HG03520 (cell line): ENCODE results near the gene ANKS4B.
"Not testable (repeated sequence)": the region's sequence is repeated elsewhere in the genome, so short reads cannot be mapped to it uniquely, and the experiment has no call there.

ENCODE experiments used
- ATAC-seq: cut with Tn5 transposase; IDR thresholded peaks from one replicate; pipeline ENCODE4 v1.9.1; 2021; ENCODE audit warnings: mild to moderate bottlenecking, moderate library complexity; ENCODE audit not compliant: unreplicated experiment

Gene ANKS4B

GRCh38 chr16:21260870-21261791 is 27.6 kb downstream of the ANKS4B start:
- ATAC-seq: no peak

GRCh38 chr16:21262779-21263639 is 29.5 kb downstream of the ANKS4B start:
- no peak for ATAC-seq

GRCh38 chr16:21263640-21264570 is 30.4 kb downstream of the ANKS4B start:
- no peak for ATAC-seq

- no peak for ATAC-seq
These were observed 31.1 kb downstream of the ANKS4B start for GRCh38 chr16:21264571-21265036.

- ATAC-seq: no peak
These were observed 31.8 kb downstream of the ANKS4B start for GRCh38 chr16:21265104-21265837.

GRCh38 chr16:21267298-21267697 is 33.8 kb downstream of the ANKS4B start:
- ATAC-seq: no peak

GRCh38 chr16:21268236-21268635 is 34.7 kb downstream of the ANKS4B start:
- ATAC-seq: no peak

GRCh38 chr16:21272253-21272652 is 38.8 kb downstream of the ANKS4B start:
- no peak for ATAC-seq

- not testable (repeated sequence) for ATAC-seq
These were observed 39.3 kb downstream of the ANKS4B start for GRCh38 chr16:21272763-21273162.

- ATAC-seq: no peak
These were observed 40.8 kb downstream of the ANKS4B start for GRCh38 chr16:21274172-21274726.

- no peak for ATAC-seq
These were observed 42.0 kb downstream of the ANKS4B start for GRCh38 chr16:21275529-21275928.

- ATAC-seq: no peak
These were observed 42.6 kb downstream of the ANKS4B start for GRCh38 chr16:21276090-21276489.

GRCh38 chr16:21277045-21277926 is 43.8 kb downstream of the ANKS4B start:
- ATAC-seq: no peak

- ATAC-seq: peak; percentile 46
These were observed 44.6 kb downstream of the ANKS4B start, which contains the start of gene CRYM for GRCh38 chr16:21277927-21278706. Gene CRYM, minus strand, starts transcription at chr16:21278290. Its CDS starts 39 bp downstream, at chr16:21278251.

GRCh38 chr16:21279501-21279900 is 46.0 kb downstream of the ANKS4B start:
- ATAC-seq: no peak

GRCh38 chr16:21281698-21282389 is 48.3 kb downstream of the ANKS4B start:
- ATAC-seq: no peak
